UCSD-AML1 (cell line): Measurements from ENCODE around the gene PPP3CA.
"Not testable (repeated sequence)": the region's sequence is repeated elsewhere in the genome, so short reads cannot be mapped to it uniquely, and the experiment has no call there.

Source experiments
- DNase-seq: peaks from one replicate; lab custom pipeline; 2025; ENCODE audit not compliant: unreplicated experiment; lab: John Stamatoyannopoulos, UW

The PPP3CA gene

GRCh38 chr4:101104312-101105052, 242.8 kb downstream of the PPP3CA start:
- no peak for DNase-seq

DNA sequence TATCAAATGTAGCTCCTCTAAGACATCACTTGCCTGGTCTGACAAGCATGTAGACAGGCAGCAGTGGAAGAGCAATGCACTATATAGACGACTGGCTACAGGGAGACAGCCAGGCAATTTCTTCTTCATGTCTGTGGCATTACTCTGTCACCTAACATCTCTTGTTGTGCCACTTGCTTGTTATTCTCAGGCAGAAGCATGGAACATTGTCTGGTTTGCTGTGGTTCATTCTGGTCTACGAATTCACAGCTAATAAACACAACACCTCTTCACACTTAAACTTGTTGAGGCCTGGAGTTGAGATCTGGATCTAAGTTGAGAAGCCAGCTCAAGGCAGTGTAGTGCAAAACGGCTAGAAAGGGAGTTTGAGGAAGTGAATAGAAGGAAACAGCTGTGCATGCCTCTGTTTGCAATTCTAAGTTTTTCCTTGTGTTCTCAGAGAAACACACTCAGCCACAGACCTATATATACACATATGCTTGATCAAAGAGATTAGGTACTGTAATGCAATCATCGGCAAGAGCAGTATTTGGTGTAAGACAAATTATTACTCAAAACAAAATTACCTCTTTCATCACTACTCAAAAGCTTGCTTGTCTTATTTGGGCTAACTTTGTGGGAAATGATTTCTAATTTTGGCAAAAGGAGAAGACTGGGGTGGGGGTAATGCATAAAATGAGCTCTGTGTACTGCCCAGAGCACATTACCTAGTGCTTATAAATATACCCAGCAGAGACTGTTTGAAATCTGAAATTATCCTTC, 243.8 kb downstream of the PPP3CA start:
- peak; percentile 19 for DNase-seq

- DNase-seq: peak; percentile 7
Measured at GRCh38 chr4:101102114-101102742, 245.1 kb downstream of the PPP3CA start.

GRCh38 chr4:101101072-101101471, 246.3 kb downstream of the PPP3CA start:
- DNase-seq: no peak

GRCh38 chr4:101098666-101099400, 248.5 kb downstream of the PPP3CA start:
- no peak for DNase-seq

GRCh38 chr4:101092609-101093008, 254.7 kb downstream of the PPP3CA start:
- DNase-seq: not testable (repeated sequence)

- DNase-seq: no peak
Measured at GRCh38 chr4:101089168-101089567, 258.2 kb downstream of the PPP3CA start.

DNA sequence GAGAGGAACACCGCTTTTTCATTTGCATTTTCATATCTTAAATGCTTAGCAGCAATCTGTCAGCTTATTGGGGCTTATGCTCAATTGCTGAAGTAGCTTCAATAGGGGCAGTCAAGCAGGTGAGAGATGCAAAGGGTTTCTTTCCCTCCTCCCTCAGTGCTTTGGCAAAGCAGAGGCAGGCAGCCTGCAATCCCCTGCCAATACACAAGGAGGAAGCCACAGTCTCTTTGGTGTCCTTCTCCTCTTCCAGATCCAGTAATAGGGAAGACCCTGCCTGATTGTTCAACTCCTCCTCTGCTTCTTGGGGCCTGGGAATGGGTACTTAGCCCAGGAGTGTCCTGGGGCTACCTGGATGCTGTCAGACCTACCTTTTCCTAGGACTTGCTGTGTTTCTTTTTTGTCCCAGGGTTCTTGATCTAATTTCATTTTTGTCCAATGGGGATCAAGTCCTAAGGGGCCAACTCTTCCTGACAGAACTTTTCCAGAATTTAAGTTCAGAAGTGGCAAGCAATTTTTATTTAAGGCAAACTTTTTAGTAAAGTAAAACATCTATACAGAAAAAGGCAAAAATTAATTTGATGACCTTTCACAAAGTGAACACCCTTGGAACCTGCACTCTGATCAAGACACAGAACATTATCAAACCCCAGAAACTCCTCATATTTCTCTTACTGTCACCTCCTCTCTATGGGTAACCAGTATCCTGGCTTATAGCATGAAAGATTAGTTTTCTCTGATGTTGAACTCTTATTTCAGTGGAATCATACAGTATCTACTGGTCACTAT, 260.3 kb downstream of the PPP3CA start:
- no peak for DNase-seq

DNA sequence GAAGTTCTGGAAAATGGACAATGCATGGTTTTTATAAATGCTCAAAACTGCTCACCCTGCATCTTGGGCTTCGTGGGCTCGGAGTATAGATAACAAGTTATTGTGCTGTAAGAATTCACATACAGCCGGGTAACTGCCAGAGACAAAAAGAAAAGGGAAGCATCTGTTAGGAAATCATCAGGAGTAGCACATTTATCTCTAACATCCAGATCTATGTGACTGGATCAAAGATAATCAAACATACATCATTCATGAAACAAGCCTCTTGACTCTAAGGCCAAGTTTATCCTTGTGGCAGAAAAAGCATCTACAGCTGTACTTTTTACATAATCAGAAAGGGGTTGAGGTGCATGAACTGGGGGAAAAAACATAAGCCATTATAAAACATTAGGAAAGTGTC, 264.2 kb downstream of the PPP3CA start:
- DNase-seq: no peak

DNA sequence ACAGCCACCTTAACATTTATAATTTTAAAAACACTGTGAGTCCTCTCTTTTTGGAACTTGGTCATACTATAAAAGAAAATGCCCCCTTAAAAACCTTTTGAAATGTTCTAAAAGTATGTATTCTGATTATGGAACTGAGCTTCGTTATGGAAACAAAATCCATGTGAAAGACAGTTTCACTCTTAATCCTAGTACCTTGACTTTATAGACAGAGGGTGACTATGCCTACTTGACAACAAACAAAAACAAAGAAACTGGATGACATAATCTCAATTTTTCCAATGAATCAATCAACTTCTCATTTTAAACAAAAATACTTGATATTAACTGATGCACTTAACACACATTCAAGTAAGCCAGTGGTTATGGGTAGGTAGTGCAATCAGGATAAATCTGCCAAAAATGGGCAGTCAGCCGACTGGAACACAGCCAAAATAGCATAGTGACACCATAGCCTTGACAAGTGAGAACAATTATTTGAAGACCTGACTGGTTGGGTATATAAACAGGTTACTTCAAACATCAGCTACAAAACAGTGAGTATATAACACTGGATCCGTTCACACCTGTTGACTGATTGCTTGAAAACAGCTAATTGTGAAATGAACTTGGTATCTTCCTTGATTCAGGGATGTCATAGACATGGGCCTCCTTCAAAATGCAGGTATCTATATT, 265.5 kb downstream of the PPP3CA start:
- DNase-seq: no peak

- DNase-seq: no peak
Measured at GRCh38 chr4:101081166-101081565, 266.2 kb downstream of the PPP3CA start.

- no peak for DNase-seq
Measured at GRCh38 chr4:101078950-101079349, 268.4 kb downstream of the PPP3CA start.

DNA sequence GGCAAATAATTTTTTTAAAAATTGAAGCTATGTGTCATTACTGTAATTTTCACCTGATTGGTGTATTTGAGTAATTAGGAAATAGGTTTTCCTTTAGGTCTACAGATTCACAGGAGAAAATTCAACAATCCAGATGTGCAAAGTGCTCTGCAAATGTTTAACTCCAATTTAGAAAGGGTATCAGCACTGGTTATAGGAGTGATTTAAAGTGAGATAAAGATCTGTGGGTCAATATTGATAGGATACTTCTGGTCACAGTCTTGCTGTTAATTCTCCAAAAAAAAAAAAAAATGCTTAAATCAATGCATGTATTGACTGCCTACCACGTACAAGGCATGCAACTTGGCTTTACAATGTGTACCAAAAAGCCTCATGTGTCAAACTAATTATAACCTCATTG, 271.3 kb downstream of the PPP3CA start:
- no peak for DNase-seq

- no peak for DNase-seq
Measured at GRCh38 chr4:101075536-101075935, 271.8 kb downstream of the PPP3CA start.

DNA sequence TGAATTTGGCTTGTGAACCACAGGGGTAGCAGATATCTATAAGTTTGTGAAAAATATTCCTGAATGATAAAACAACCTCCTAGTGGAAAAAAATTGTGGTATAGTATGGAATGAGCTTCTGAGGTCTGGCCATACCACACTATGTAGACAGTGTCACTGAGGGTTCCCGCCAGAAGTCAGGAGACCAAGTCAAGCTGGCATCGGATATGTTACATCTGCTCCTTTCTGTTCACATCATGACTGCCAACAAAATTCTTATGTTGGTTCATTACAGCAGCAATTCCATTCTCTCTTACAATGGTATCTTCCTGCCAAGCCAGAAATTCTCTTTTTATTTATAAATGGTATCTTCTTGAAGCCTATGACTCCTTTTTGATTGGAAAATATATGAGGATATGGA, 273.0 kb downstream of the PPP3CA start:
- DNase-seq: no peak

GRCh38 chr4:101071241-101071640, 276.1 kb downstream of the PPP3CA start:
- no peak for DNase-seq

- no peak for DNase-seq
Measured at GRCh38 chr4:101068115-101068514, 279.2 kb downstream of the PPP3CA start.

DNA sequence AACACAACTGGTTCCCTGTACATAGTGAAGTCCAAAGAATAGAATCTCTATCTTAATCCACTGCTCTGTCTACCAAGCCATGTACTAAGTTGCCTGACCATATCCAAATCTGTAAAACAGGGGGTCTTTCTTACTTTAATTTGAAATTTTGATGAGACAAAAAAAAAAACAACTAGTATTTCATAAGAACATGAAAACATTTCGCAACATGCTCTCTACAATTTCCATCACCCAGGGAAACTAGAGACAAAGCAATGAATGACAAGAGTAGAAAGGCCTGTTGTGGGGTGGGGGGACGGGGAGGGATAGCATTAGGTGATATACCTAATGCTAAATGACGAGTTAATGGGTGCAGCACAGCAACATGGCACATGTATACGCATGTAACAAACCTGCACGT, 279.9 kb downstream of the PPP3CA start:
- no peak for DNase-seq

DNA sequence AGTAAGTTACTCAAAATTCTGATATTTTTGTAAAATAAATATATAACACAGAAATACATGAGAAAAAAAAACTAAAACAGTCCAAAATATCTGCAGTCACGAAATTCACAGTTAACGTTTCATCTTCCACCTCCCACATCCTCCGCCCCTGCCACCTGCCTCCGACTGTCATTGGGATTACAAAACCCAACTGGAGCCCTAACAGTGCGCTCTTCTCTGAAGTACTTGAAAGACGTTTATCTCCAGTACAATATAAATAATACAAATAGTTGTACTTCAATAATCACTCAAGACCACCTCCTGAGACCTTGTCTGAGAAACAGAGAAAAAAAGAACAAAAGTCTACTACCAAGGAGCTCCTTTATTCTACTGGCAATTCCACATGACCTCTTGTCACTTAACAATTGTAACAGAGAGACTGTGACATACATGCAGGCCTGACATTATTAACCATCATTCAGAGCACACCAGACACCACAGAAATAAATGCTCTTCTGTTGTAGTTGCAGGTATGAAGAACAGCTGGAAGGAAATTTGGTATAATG, 280.6 kb downstream of the PPP3CA start:
- DNase-seq: no peak
